MCF 10A (cell line): ENCODE measurements around the gene PLEKHA6. TPM values are rescaled to one million over a fixed set of nuclear protein-coding genes. Genes with fewer than 3 reads are reported as not detected.

Source experiments
- BruUV-seq: library from RNA; stranded (reverse); fragments of 400-500 nt; replicated peaks from 2 replicates; lab custom pipeline; 2021; lab: Mats Ljungman, UMichigan
- CTCF ChIA-PET: fragments of 300-600 bp; sonication (Branson Sonifier 250); formaldehyde crosslinking; extraction: SDS; loops from one replicate; lab custom pipeline; 2021; ENCODE audit warnings: antibody characterized with exemption, inconsistent platforms; lab: Yijun Ruan, JAX
- POLR2A ChIA-PET: fragments of 300-600, 350-650 bp; sonication (Branson Sonifier 250); formaldehyde crosslinking; extraction: SDS; loops from one replicate; lab custom pipeline; 2020; ENCODE audit warnings: antibody characterized with exemption, inconsistent platforms; lab: Yijun Ruan, JAX
- DNase-seq: peaks from one replicate; pipeline ENCODE4 v3.0.0-alpha.2; 2018; ENCODE audit not compliant: unreplicated experiment
- H3K27ac Mint-ChIP-seq: one replicate; pipeline ENCODE4 v1.8.0; 2022; ENCODE audit warnings: mild to moderate bottlenecking, low read depth, mixed read lengths; ENCODE audit not compliant: unreplicated experiment
- H3K27me3 Mint-ChIP-seq: one replicate; pipeline ENCODE4 v1.8.0; 2022; ENCODE audit warnings: mixed read lengths; ENCODE audit not compliant: insufficient read depth, unreplicated experiment
- H3K36me3 Mint-ChIP-seq: one replicate; pipeline ENCODE4 v1.8.0; 2022; ENCODE audit warnings: mild to moderate bottlenecking, moderate library complexity, mixed read lengths; ENCODE audit not compliant: insufficient read depth, unreplicated experiment
- H3K4me1 Mint-ChIP-seq: one replicate; pipeline ENCODE4 v1.8.0; 2022; ENCODE audit warnings: mixed read lengths; ENCODE audit not compliant: insufficient read depth, unreplicated experiment
- H3K4me3 Mint-ChIP-seq: one replicate; pipeline ENCODE4 v1.8.0; 2022; ENCODE audit warnings: mild to moderate bottlenecking, moderate library complexity, mixed read lengths; ENCODE audit not compliant: unreplicated experiment
- H3K9me3 Mint-ChIP-seq: one replicate; pipeline ENCODE4 v1.8.0; 2022; ENCODE audit warnings: mixed read lengths; ENCODE audit not compliant: unreplicated experiment
- intact Hi-C: fragments of 100-400 bp; cut with micrococcal nuclease; formaldehyde crosslinking; loops from 2 replicates; pipeline ENCODE4 v1.14.1; 2022
- total RNA-seq: library from RNA; stranded (reverse); gene quantifications from 2 replicates; pipeline ENCODE4 v1.2.3, GENCODE V29; 2022
- TF ChIP-seq, protein P1 (sequence below): fragments of 200-600 bp; IDR thresholded peaks from one replicate; pipeline ENCODE4 v1.8.0; 2022; ENCODE audit warnings: antibody characterized with exemption, mild to moderate bottlenecking; ENCODE audit not compliant: unreplicated experiment

Gene PLEKHA6
- total RNA-seq, 1 experiment from 2014 or later = 75.9 TPM

DNA sequence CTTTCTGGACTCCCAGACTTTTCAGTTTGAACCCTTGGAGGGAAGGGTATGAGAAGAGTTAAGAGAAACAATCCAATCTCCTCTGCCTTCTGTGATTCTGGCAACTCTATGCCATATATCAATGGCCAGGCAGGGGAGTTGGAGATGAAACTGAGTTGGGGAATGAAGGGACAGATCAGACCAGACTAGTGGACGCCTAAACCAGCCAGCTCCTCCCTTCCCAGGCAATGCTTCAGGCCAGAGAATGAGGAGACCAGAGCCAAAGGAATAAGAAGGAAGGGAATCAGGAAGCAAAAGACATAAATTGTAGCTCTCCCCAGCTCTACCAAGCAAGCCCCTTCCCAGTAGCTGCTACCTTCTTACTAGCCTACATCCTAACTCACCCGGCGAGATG is 22.7 kb downstream of the PLEKHA6 start:
- DNase-seq = no peak
- intact Hi-C loops = no loop called here
- ChIA-PET POLR2A (interaction anchor here (0.7 to 1.0 kb wide), 4 partner anchors 13 to 471 kb away, joined by 3 to 6 read pairs (median 3); no protein-coding TSS in a partner anchor), CTCF (interaction anchor here (0.7 to 1.6 kb wide), 9 partner anchors 8 to 893 kb away, joined by 3 to 8 read pairs (median 3); no protein-coding TSS in a partner anchor)
- Mint-ChIP-seq H3K27me3 (no peaks in the 10 kb centered on the region), H3K4me3 (no peak overlapping the region), H3K27ac (no peak overlapping the region), H3K4me1 (no peaks in the 10 kb centered on the region), H3K36me3 (no peaks in the 10 kb centered on the region), H3K9me3 (no peaks in the 10 kb centered on the region)
- TF ChIP-seq, protein P1, sequence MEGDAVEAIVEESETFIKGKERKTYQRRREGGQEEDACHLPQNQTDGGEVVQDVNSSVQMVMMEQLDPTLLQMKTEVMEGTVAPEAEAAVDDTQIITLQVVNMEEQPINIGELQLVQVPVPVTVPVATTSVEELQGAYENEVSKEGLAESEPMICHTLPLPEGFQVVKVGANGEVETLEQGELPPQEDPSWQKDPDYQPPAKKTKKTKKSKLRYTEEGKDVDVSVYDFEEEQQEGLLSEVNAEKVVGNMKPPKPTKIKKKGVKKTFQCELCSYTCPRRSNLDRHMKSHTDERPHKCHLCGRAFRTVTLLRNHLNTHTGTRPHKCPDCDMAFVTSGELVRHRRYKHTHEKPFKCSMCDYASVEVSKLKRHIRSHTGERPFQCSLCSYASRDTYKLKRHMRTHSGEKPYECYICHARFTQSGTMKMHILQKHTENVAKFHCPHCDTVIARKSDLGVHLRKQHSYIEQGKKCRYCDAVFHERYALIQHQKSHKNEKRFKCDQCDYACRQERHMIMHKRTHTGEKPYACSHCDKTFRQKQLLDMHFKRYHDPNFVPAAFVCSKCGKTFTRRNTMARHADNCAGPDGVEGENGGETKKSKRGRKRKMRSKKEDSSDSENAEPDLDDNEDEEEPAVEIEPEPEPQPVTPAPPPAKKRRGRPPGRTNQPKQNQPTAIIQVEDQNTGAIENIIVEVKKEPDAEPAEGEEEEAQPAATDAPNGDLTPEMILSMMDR = no peak
- no TSS peak for BruUV-seq

DNA sequence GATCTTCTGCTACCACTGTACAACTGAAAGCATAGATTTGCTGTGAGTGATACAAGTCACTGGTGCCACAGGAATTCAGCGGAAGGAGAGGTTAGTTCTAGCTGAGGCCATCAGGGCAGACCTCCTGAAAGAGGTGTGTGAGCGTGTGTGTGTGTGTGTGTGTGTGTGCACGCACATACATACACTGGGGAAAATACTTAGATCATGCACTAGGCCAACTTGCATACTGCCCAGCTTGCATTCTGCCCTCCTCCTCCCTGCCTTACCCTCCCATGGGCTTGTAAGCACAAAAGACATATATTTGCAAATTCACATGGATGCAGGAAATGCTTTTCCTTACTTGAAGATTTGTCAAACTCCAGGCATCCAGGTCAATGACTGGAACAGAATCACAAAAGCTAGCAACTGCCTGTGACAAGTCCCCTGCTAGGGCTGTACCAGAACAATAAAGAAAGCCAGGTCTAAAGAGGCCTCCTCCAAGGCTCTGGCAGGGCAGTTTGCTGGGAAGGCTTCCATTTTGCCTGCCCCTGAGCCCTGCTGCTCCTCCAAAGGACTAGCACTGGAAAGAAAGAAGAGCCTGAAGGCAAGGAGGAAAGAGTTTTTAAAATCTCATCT is 23.2 kb downstream of the PLEKHA6 start:
- intact Hi-C loops = no loop called here
- no TSS peak for BruUV-seq
- Mint-ChIP-seq H3K4me1 (no peaks in the 10 kb centered on the region), H3K27ac (no peak overlapping the region), H3K36me3 (no peaks in the 10 kb centered on the region), H3K4me3 (no peak overlapping the region), H3K9me3 (no peaks in the 10 kb centered on the region), H3K27me3 (no peaks in the 10 kb centered on the region)
- DNase-seq = no peak
- CTCF ChIA-PET = interaction anchor here (0.8 to 1.6 kb wide), 7 partner anchors 8 to 218 kb away, joined by 3 to 8 read pairs (median 4); no protein-coding TSS in a partner anchor
- POLR2A ChIA-PET = interaction anchor here (0.7 kb wide), 1 partner anchor 12 kb away, joined by 3 read pairs; no protein-coding TSS in a partner anchor
- TF ChIP-seq, protein P1 = no peak

DNA sequence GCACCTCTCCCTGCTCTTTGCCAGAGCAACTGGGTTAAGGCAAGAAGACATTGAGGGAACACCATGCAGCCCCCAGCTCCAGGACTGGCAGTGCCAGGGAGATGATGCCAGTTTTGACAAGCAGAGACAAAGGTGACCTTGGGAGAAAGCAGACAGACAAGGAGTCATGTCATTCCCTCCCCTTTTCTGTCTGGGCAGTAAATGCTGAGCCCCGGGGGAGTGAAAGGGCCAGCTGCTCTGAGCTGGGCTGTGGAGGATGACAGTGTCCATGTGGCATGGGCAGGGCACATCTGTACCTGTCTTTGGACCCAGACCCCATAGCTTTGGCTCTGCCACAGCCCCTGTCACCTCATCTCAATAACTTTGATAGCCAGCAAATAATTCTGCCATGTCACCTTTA is 24.2 kb downstream of the PLEKHA6 start:
- TF ChIP-seq, protein P1 = no peak
- H3K4me1 Mint-ChIP-seq = no peaks in the 10 kb centered on the region
- no peaks in the 10 kb centered on the region for H3K36me3 Mint-ChIP-seq
- CTCF ChIA-PET = no interaction called here
- no peak overlapping the region for H3K27ac Mint-ChIP-seq
- no peak overlapping the region for H3K4me3 Mint-ChIP-seq
- POLR2A ChIA-PET = interaction anchor here (0.7 to 1.7 kb wide), 2 partner anchors 8 to 10 kb away, joined by 3 to 4 read pairs; no protein-coding TSS in a partner anchor
- DNase-seq = no peak
- no peaks in the 10 kb centered on the region for H3K9me3 Mint-ChIP-seq
- no peaks in the 10 kb centered on the region for H3K27me3 Mint-ChIP-seq
- intact Hi-C loops = loop anchor here (2.0 kb wide), 1 partner anchor 35 kb away; no protein-coding TSS in a partner anchor
- no TSS peak for BruUV-seq

DNA sequence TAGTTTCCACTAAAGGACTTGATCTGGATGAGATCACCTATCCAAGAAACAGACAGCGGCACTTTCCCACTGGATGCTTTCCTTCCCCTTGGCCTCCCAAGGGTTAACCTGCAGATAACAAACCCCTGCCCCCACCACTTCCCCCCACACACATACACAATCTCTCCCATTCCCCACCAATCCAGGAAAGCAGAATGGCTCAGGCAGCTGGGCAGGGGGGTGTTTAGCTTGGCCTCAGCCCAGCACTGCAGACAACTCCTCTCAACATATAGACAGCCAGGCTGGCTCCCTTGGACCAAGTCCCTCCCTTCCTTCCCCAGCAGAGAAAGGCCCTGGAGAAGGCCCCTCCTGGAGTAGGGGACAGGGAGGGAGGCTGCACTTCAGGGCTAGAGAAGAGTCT is 24.6 kb downstream of the PLEKHA6 start:
- Mint-ChIP-seq H3K4me1 (no peaks in the 10 kb centered on the region), H3K9me3 (no peaks in the 10 kb centered on the region), H3K27me3 (no peaks in the 10 kb centered on the region), H3K4me3 (no peak overlapping the region), H3K36me3 (no peaks in the 10 kb centered on the region), H3K27ac (no peak overlapping the region)
- intact Hi-C loops = loop anchor here (2.0 kb wide), 1 partner anchor 34 kb away; no protein-coding TSS in a partner anchor
- ChIA-PET POLR2A (interaction anchor here (1.7 kb wide), 1 partner anchor 9 kb away, joined by 4 read pairs; no protein-coding TSS in a partner anchor), CTCF (no interaction called here)
- no TSS peak for BruUV-seq
- DNase-seq = no peak
- TF ChIP-seq, protein P1 = no peak
